Fibroblast of the conjunctiva (primary cell): Measurements from ENCODE around the gene TMPRSS12.
"Not testable (repeated sequence)": the region's sequence is repeated elsewhere in the genome, so short reads cannot be mapped to it uniquely, and the experiment has no call there.

Source experiments
- DNase-seq: peaks from one replicate; pipeline ENCODE4 v3.0.0-alpha.2; 2010; ENCODE audit warnings: low read depth

Gene TMPRSS12

GRCh38 chr12:50859621-50860310, 17.0 kb downstream of the TMPRSS12 start:
- no peak for DNase-seq

- DNase-seq = peak; percentile 34
Measured at GRCh38 chr12:50862316-50862715, 19.6 kb downstream of the TMPRSS12 start.

- no peak for DNase-seq
Measured at GRCh38 chr12:50865266-50865665, 22.5 kb downstream of the TMPRSS12 start.

GRCh38 chr12:50868881-50869280, 26.2 kb downstream of the TMPRSS12 start:
- DNase-seq = not testable (repeated sequence)

- DNase-seq = no peak
Measured at GRCh38 chr12:50882563-50882962, 39.8 kb downstream of the TMPRSS12 start.

- DNase-seq = no peak
Measured at GRCh38 chr12:50887191-50887590, 44.5 kb downstream of the TMPRSS12 start.

- DNase-seq = no peak
Measured at GRCh38 chr12:50888666-50889065, 45.9 kb downstream of the TMPRSS12 start.

GRCh38 chr12:50894241-50894640, 51.5 kb downstream of the TMPRSS12 start:
- DNase-seq = no peak

GRCh38 chr12:50901685-50902113, 59.0 kb downstream of the TMPRSS12 start:
- no peak for DNase-seq

- not testable (repeated sequence) for DNase-seq
Measured at GRCh38 chr12:50908479-50908878, 65.8 kb downstream of the TMPRSS12 start.

- not testable (repeated sequence) for DNase-seq
Measured at GRCh38 chr12:50912361-50912760, 69.6 kb downstream of the TMPRSS12 start.

- no peak for DNase-seq
Measured at GRCh38 chr12:50913224-50913623, 70.5 kb downstream of the TMPRSS12 start.

GRCh38 chr12:50914872-50915484, 72.3 kb downstream of the TMPRSS12 start:
- DNase-seq = no peak

GRCh38 chr12:50916292-50916691, 73.6 kb downstream of the TMPRSS12 start:
- DNase-seq = no peak

GRCh38 chr12:50918584-50919316, 76.0 kb downstream of the TMPRSS12 start:
- DNase-seq = no peak

GRCh38 chr12:50922820-50923219, 80.1 kb downstream of the TMPRSS12 start:
- no peak for DNase-seq

GRCh38 chr12:50923361-50924130, 80.8 kb downstream of the TMPRSS12 start:
- no peak for DNase-seq

- DNase-seq = no peak
Measured at GRCh38 chr12:50924131-50924438, 81.4 kb downstream of the TMPRSS12 start.

- peak; percentile 96 for DNase-seq
Measured at GRCh38 chr12:50924439-50925341, 82.0 kb downstream of the TMPRSS12 start.

- DNase-seq = no peak
Measured at GRCh38 chr12:50925342-50925651, 82.6 kb downstream of the TMPRSS12 start.

GRCh38 chr12:50925920-50926319, 83.2 kb downstream of the TMPRSS12 start:
- DNase-seq = no peak

GRCh38 chr12:50926415-50926814, 83.7 kb downstream of the TMPRSS12 start:
- no peak for DNase-seq
